ENCODE data around the gene SLC8B1. TPM values are rescaled to one million over a fixed set of nuclear protein-coding genes. Genes with fewer than 3 reads are reported as not detected.

Gene SLC8B1
- total RNA-seq, 1 donor from 2014 or later = 42.2 TPM

- no peak overlapping the region for H3K4me3 ChIP-seq
- no peak overlapping the region for H3K27ac ChIP-seq
- H3K9me3 ChIP-seq = no peaks in the 10 kb centered on the region
- no peaks in the 10 kb centered on the region for H3K27me3 ChIP-seq
- intact Hi-C loops (cut with DNase I) = loop anchor here (10.0 kb wide), 1 partner anchor 97 kb away; no protein-coding TSS in a partner anchor
- DNase-seq (ENCODE audit: extremely low spot score in 2 of 2) = no peak
- peaks cover 4 to 82% of the 10 kb centered on the region in 2 donors for H3K36me3 ChIP-seq
- no peaks in the 10 kb centered on the region for H3K4me1 ChIP-seq
- TF ChIP-seq CTCF (IDR thresholded peaks at IDR 0.05) (no peak), POLR2A (IDR thresholded peaks at IDR 0.05) (no peak), POLR2AphosphoS5 (IDR thresholded peaks at IDR 0.05; ENCODE audit: insufficient read depth in 1 of 2, low read depth in 1 of 2) (no peak)
Observed at GRCh38 chr12:113291586-113291985, 43.3 kb downstream of the SLC8B1 start.

- intact Hi-C loops (cut with DNase I) = loop anchor here (10.0 kb wide), 1 partner anchor 96 kb away; no protein-coding TSS in a partner anchor
- Histone ChIP-seq H3K36me3 (peaks cover 4 to 79% of the 10 kb centered on the region in 2 donors), H3K9me3 (no peaks in the 10 kb centered on the region), H3K27ac (no peak overlapping the region), H3K27me3 (no peaks in the 10 kb centered on the region), H3K4me1 (no peaks in the 10 kb centered on the region), H3K4me3 (no peak overlapping the region)
- TF ChIP-seq POLR2AphosphoS5 (IDR thresholded peaks at IDR 0.05; ENCODE audit: insufficient read depth in 1 of 2, low read depth in 1 of 2) (no peak), POLR2A (IDR thresholded peaks at IDR 0.05) (no peak), CTCF (IDR thresholded peaks at IDR 0.05) (no peak)
- DNase-seq (ENCODE audit: extremely low spot score in 2 of 2) = no peak
Observed at GRCh38 chr12:113290506-113290905, 44.4 kb downstream of the SLC8B1 start.

GRCh38 chr12:113289361-113289760 lies 45.5 kb downstream of the SLC8B1 start:
- DNase-seq (ENCODE audit: extremely low spot score in 2 of 2) = no peak
- TF ChIP-seq CTCF (IDR thresholded peaks at IDR 0.05) (no peak), POLR2AphosphoS5 (IDR thresholded peaks at IDR 0.05; ENCODE audit: insufficient read depth in 1 of 2, low read depth in 1 of 2) (no peak), POLR2A (IDR thresholded peaks at IDR 0.05) (no peak)
- Histone ChIP-seq H3K4me3 (no peak overlapping the region), H3K36me3 (peaks cover 4 to 80% of the 10 kb centered on the region in 2 donors), H3K9me3 (no peaks in the 10 kb centered on the region), H3K27ac (no peak overlapping the region), H3K4me1 (no peaks in the 10 kb centered on the region), H3K27me3 (no peaks in the 10 kb centered on the region)
- intact Hi-C loops (cut with DNase I) = no loop called here

- H3K27me3 ChIP-seq = no peaks in the 10 kb centered on the region
- H3K27ac ChIP-seq = no peak overlapping the region
- DNase-seq (ENCODE audit: extremely low spot score in 2 of 2) = no peak
- no peaks in the 10 kb centered on the region for H3K9me3 ChIP-seq
- H3K4me1 ChIP-seq = no peaks in the 10 kb centered on the region
- intact Hi-C loops (cut with DNase I) = no loop called here
- no peak overlapping the region for H3K4me3 ChIP-seq
- H3K36me3 ChIP-seq = peaks cover 0 to 73% of the 10 kb centered on the region in 2 donors
- no peak for TF ChIP-seq POLR2A (IDR thresholded peaks at IDR 0.05)
- no peak for TF ChIP-seq POLR2AphosphoS5 (IDR thresholded peaks at IDR 0.05; ENCODE audit: insufficient read depth in 1 of 2, low read depth in 1 of 2)
- no peak for TF ChIP-seq CTCF (IDR thresholded peaks at IDR 0.05)
Observed at GRCh38 chr12:113287899-113288282, 47.0 kb downstream of the SLC8B1 start.

- H3K9me3 ChIP-seq = no peaks in the 10 kb centered on the region
- no peak overlapping the region for H3K27ac ChIP-seq
- H3K4me3 ChIP-seq = no peak overlapping the region
- intact Hi-C loops (cut with DNase I) = no loop called here
- H3K4me1 ChIP-seq = no peaks in the 10 kb centered on the region
- peaks cover 0 to 68% of the 10 kb centered on the region in 2 donors for H3K36me3 ChIP-seq
- TF ChIP-seq POLR2A (IDR thresholded peaks at IDR 0.05) = no peak
- no peak for TF ChIP-seq CTCF (IDR thresholded peaks at IDR 0.05)
- no peak for TF ChIP-seq POLR2AphosphoS5 (IDR thresholded peaks at IDR 0.05; ENCODE audit: insufficient read depth in 1 of 2, low read depth in 1 of 2)
- no peak for DNase-seq (ENCODE audit: extremely low spot score in 2 of 2)
- no peaks in the 10 kb centered on the region for H3K27me3 ChIP-seq
Observed at GRCh38 chr12:113287146-113287898, 47.6 kb downstream of the SLC8B1 start.

Data from vagina (tissue), 2 donors.